NCI-H460 (cell line): ENCODE results near the gene APBB1IP. TPM values are rescaled to one million over a fixed set of nuclear protein-coding genes. Genes with fewer than 3 reads are reported as not detected.

Source experiments
- small RNA-seq, 2 experiments: library from RNA; depleted of rRNA; stranded (forward); fragments of <200 nt; gene quantifications; one replicate each; pipeline ENCODE3, GENCODE V24; 2014
- total RNA-seq: library from RNA; depleted of rRNA; stranded (reverse); fragments of >200 nt; shearing (Covaris generic); gene quantifications from 2 replicates; pipeline ENCODE4 v1.2.3, GENCODE V29; 2014; rRNA removed

Gene APBB1IP
- total RNA-seq, 1 experiment from 2014 or later: not detected

Small RNAs within 50 kb of the gene (small RNA-seq; reads per million reads assigned to genes)
- gene RNA5SP307: 0 reads per million in 2 experiments

Other genes with a start within 250 kb of the APBB1IP start
- not detected in 2 replicates for gene GAD2, start 221.6 kb upstream of the APBB1IP start, total RNA-seq